Measurements from ENCODE around the gene MCM10. TPM values are rescaled to one million over a fixed set of nuclear protein-coding genes. Genes with fewer than 3 reads are reported as not detected.

Gene MCM10
- total RNA-seq, 2 experiments from 2014 or later: 0.16 to 0.50 TPM

GRCh38 chr10:13140627-13141190, 20.6 kb upstream of the MCM10 start:
- no peak for TF ChIP-seq CTCF (IDR thresholded peaks at IDR 0.05)
- no peaks in the 10 kb centered on the region for H3K4me1 ChIP-seq (ENCODE audit: insufficient read depth, low read length)
- H3K36me3 ChIP-seq (ENCODE audit: insufficient read depth, low read length): peaks cover 66% of the 10 kb centered on the region
- Mint-ChIP-seq H3K27ac (no peak overlapping the region), H3K27me3 (no peaks in the 10 kb centered on the region), H3K4me1 (ENCODE audit: low read depth) (no peaks in the 10 kb centered on the region), H3K4me3 (no peak overlapping the region), H3K9me3 (peaks cover 2% of the 10 kb centered on the region), H3K36me3 (ENCODE audit: low read depth) (peaks cover 95% of the 10 kb centered on the region)
- H3K4me3 ChIP-seq (ENCODE audit: low read length): no peak overlapping the region
- CTCF ChIA-PET: no interaction called here
- DNase-seq (no peak), ATAC-seq (ENCODE audit: poor library complexity) (no peak)
- H3K27me3 ChIP-seq (ENCODE audit: control insufficient read depth in 1 of 2, insufficient read depth in 2 of 2, low read length in 2 of 2): no peaks in the 10 kb centered on the region
- peaks cover 0 to 4% of the 10 kb centered on the region in 2 experiments for H3K9me3 ChIP-seq (ENCODE audit: control insufficient read depth in 1 of 2, insufficient read depth in 1 of 2, low read length in 2 of 2)
- intact Hi-C loops (cut with DNase I, micrococcal nuclease): no loop called here
- H3K27ac ChIP-seq (ENCODE audit: low read depth in 1 of 2, low read length in 2 of 2): no peak overlapping the region
- POLR2A ChIA-PET: no interaction called here

GRCh38 chr10:13143766-13144165, 17.6 kb upstream of the MCM10 start:
- DNase-seq: no peak
- H3K36me3 ChIP-seq (ENCODE audit: insufficient read depth, low read length): peaks cover 37% of the 10 kb centered on the region
- ChIA-PET POLR2A (interaction anchor here (0.6 kb wide), 2 partner anchors 71 to 231 kb away, joined by 3 read pairs; no protein-coding TSS in a partner anchor), CTCF (interaction anchor here (0.7 kb wide), 1 partner anchor 20 kb away, joined by 3 read pairs; no protein-coding TSS in a partner anchor)
- Mint-ChIP-seq H3K36me3 (ENCODE audit: low read depth) (peaks cover 64% of the 10 kb centered on the region), H3K9me3 (peaks cover 6% of the 10 kb centered on the region), H3K27me3 (no peaks in the 10 kb centered on the region), H3K4me1 (ENCODE audit: low read depth) (no peaks in the 10 kb centered on the region), H3K4me3 (no peak overlapping the region), H3K27ac (no peak overlapping the region)
- no peak for TF ChIP-seq CTCF (IDR thresholded peaks at IDR 0.05)
- no peaks in the 10 kb centered on the region for H3K27me3 ChIP-seq (ENCODE audit: control insufficient read depth in 1 of 2, insufficient read depth in 2 of 2, low read length in 2 of 2)
- no peaks in the 10 kb centered on the region for H3K4me1 ChIP-seq (ENCODE audit: insufficient read depth, low read length)
- H3K4me3 ChIP-seq (ENCODE audit: low read length): no peak overlapping the region
- H3K9me3 ChIP-seq (ENCODE audit: control insufficient read depth in 1 of 2, insufficient read depth in 1 of 2, low read length in 2 of 2): peaks cover 0 to 16% of the 10 kb centered on the region in 2 experiments
- H3K27ac ChIP-seq (ENCODE audit: low read depth in 1 of 2, low read length in 2 of 2): no peak overlapping the region
- intact Hi-C loops (cut with DNase I, micrococcal nuclease): no loop called here
- no peak for ATAC-seq (ENCODE audit: poor library complexity)

- no peaks in the 10 kb centered on the region for H3K4me1 ChIP-seq (ENCODE audit: insufficient read depth, low read length)
- ChIA-PET CTCF (no interaction called here), POLR2A (no interaction called here)
- Mint-ChIP-seq H3K27ac (no peak overlapping the region), H3K36me3 (ENCODE audit: low read depth) (peaks cover 54% of the 10 kb centered on the region), H3K4me1 (ENCODE audit: low read depth) (no peaks in the 10 kb centered on the region), H3K4me3 (no peak overlapping the region), H3K27me3 (no peaks in the 10 kb centered on the region), H3K9me3 (peaks cover 6% of the 10 kb centered on the region)
- H3K4me3 ChIP-seq (ENCODE audit: low read length): no peak overlapping the region
- no peak overlapping the region for H3K27ac ChIP-seq (ENCODE audit: low read depth in 1 of 2, low read length in 2 of 2)
- intact Hi-C loops (cut with DNase I, micrococcal nuclease): no loop called here
- DNase-seq: no peak
- peaks cover 0 to 16% of the 10 kb centered on the region in 2 experiments for H3K9me3 ChIP-seq (ENCODE audit: control insufficient read depth in 1 of 2, insufficient read depth in 1 of 2, low read length in 2 of 2)
- H3K36me3 ChIP-seq (ENCODE audit: insufficient read depth, low read length): peaks cover 30% of the 10 kb centered on the region
- ATAC-seq (ENCODE audit: poor library complexity): no peak
- TF ChIP-seq CTCF (IDR thresholded peaks at IDR 0.05): no peak
- H3K27me3 ChIP-seq (ENCODE audit: control insufficient read depth in 1 of 2, insufficient read depth in 2 of 2, low read length in 2 of 2): no peaks in the 10 kb centered on the region
Observed at GRCh38 chr10:13144814-13145213, 16.5 kb upstream of the MCM10 start.
